Measurements from ENCODE around the gene SLAMF9.

SLAMF9 gene

GRCh38 chr1:159972443-159973205 lies 18.6 kb upstream of the SLAMF9 start:
- DNase-seq: no peak
- no peaks in the 10 kb centered on the region for H3K27me3 ChIP-seq (replicated peaks; ENCODE audit: insufficient read depth, low read length)
- H3K79me2 ChIP-seq (ENCODE audit: low read length): no peaks in the 10 kb centered on the region
- no peaks in the 10 kb centered on the region for H4K20me1 ChIP-seq (ENCODE audit: insufficient read depth, low read length)
- TF ChIP-seq EZH2phosphoT487 (IDR thresholded peaks at IDR 0.05; ENCODE audit: low read length) (no peak), CTCF (IDR thresholded peaks at IDR 0.05; ENCODE audit: low read length) (no peak), EZH2 (optimal IDR thresholded peaks at IDR 0.05; ENCODE audit: low read depth, low read length) (no peak)
- no peak overlapping the region for H2AFZ ChIP-seq (ENCODE audit: low read length)
- no peaks in the 10 kb centered on the region for H3K4me1 ChIP-seq (ENCODE audit: low read length)
- H3K4me2 ChIP-seq (ENCODE audit: low read depth, low read length): no peak overlapping the region
- H3K36me3 ChIP-seq (replicated peaks; ENCODE audit: insufficient read depth, low read length): no peaks in the 10 kb centered on the region
- H3K9ac ChIP-seq (ENCODE audit: low read length): no peak overlapping the region
- no peak overlapping the region for H3K27ac ChIP-seq (ENCODE audit: low read length)
- no peaks in the 10 kb centered on the region for H3K9me2 ChIP-seq (replicated peaks; ENCODE audit: insufficient read depth, low read length)
- H3F3A ChIP-seq (ENCODE audit: insufficient read depth, low read length): no peaks in the 10 kb centered on the region
- no peaks in the 10 kb centered on the region for H3K9me3 ChIP-seq (replicated peaks; ENCODE audit: insufficient read depth, low read length)
- no peak overlapping the region for H3K4me3 ChIP-seq (ENCODE audit: low read length)

GRCh38 chr1:159970932-159971342 lies 16.9 kb upstream of the SLAMF9 start:
- no peak overlapping the region for H3K9ac ChIP-seq (ENCODE audit: low read length)
- TF ChIP-seq EZH2 (optimal IDR thresholded peaks at IDR 0.05; ENCODE audit: low read depth, low read length) (no peak), CTCF (IDR thresholded peaks at IDR 0.05; ENCODE audit: low read length) (no peak), EZH2phosphoT487 (IDR thresholded peaks at IDR 0.05; ENCODE audit: low read length) (no peak)
- H3K4me3 ChIP-seq (ENCODE audit: low read length): no peak overlapping the region
- H3K4me2 ChIP-seq (ENCODE audit: low read depth, low read length): no peak overlapping the region
- H3K27ac ChIP-seq (ENCODE audit: low read length): no peak overlapping the region
- no peak for DNase-seq
- no peaks in the 10 kb centered on the region for H3K36me3 ChIP-seq (replicated peaks; ENCODE audit: insufficient read depth, low read length)
- no peaks in the 10 kb centered on the region for H3K4me1 ChIP-seq (ENCODE audit: low read length)
- no peaks in the 10 kb centered on the region for H3K79me2 ChIP-seq (ENCODE audit: low read length)
- H3F3A ChIP-seq (ENCODE audit: insufficient read depth, low read length): no peaks in the 10 kb centered on the region
- no peaks in the 10 kb centered on the region for H3K9me2 ChIP-seq (replicated peaks; ENCODE audit: insufficient read depth, low read length)
- H4K20me1 ChIP-seq (ENCODE audit: insufficient read depth, low read length): no peaks in the 10 kb centered on the region
- H2AFZ ChIP-seq (ENCODE audit: low read length): no peak overlapping the region
- no peaks in the 10 kb centered on the region for H3K9me3 ChIP-seq (replicated peaks; ENCODE audit: insufficient read depth, low read length)
- H3K27me3 ChIP-seq (replicated peaks; ENCODE audit: insufficient read depth, low read length): no peaks in the 10 kb centered on the region

- H3F3A ChIP-seq (ENCODE audit: insufficient read depth, low read length): no peaks in the 10 kb centered on the region
- no peaks in the 10 kb centered on the region for H3K9me2 ChIP-seq (replicated peaks; ENCODE audit: insufficient read depth, low read length)
- no peaks in the 10 kb centered on the region for H3K4me1 ChIP-seq (ENCODE audit: low read length)
- H3K79me2 ChIP-seq (ENCODE audit: low read length): no peaks in the 10 kb centered on the region
- no peak overlapping the region for H3K27ac ChIP-seq (ENCODE audit: low read length)
- no peak overlapping the region for H3K9ac ChIP-seq (ENCODE audit: low read length)
- H3K36me3 ChIP-seq (replicated peaks; ENCODE audit: insufficient read depth, low read length): no peaks in the 10 kb centered on the region
- H3K27me3 ChIP-seq (replicated peaks; ENCODE audit: insufficient read depth, low read length): no peaks in the 10 kb centered on the region
- H3K4me3 ChIP-seq (ENCODE audit: low read length): no peak overlapping the region
- H2AFZ ChIP-seq (ENCODE audit: low read length): no peak overlapping the region
- no peaks in the 10 kb centered on the region for H3K9me3 ChIP-seq (replicated peaks; ENCODE audit: insufficient read depth, low read length)
- H4K20me1 ChIP-seq (ENCODE audit: insufficient read depth, low read length): no peaks in the 10 kb centered on the region
- no peak for DNase-seq
- H3K4me2 ChIP-seq (ENCODE audit: low read depth, low read length): no peak overlapping the region
- TF ChIP-seq EZH2 (optimal IDR thresholded peaks at IDR 0.05; ENCODE audit: low read depth, low read length): no peak
- TF ChIP-seq CTCF (IDR thresholded peaks at IDR 0.05; ENCODE audit: low read length): no peak
- no peak for TF ChIP-seq EZH2phosphoT487 (IDR thresholded peaks at IDR 0.05; ENCODE audit: low read length)
Observed at GRCh38 chr1:159968901-159969300, 14.9 kb upstream of the SLAMF9 start.

Data from MM.1S (cell line).